Body of pancreas (tissue), 4 donors: ENCODE data around the gene SMC1A.

Experiments used
- CTCF ChIP-seq, 7 experiments: fragments of 450-650 bp in 4 of 7; fragments of 200-600 bp in 3 of 7; sonication (generic) in 3 of 7; IDR thresholded peaks; one replicate each; pipeline ENCODE4 v1.5.1; 2016 to 2019; ENCODE audit warnings: antibody characterized with exemption in 7 of 7
- POLR2A ChIP-seq, 3 donors: fragments of 450-650 bp; IDR thresholded peaks; one replicate each; pipeline ENCODE4 v1.6.1; 2016; ENCODE audit warnings: antibody characterized with exemption in 3 of 3, mild to moderate bottlenecking in 2 of 3

- TF ChIP-seq CTCF (IDR thresholded peaks at IDR 0.05), result no peak
- no peak for TF ChIP-seq POLR2A (IDR thresholded peaks at IDR 0.05)
These were observed 42.7 kb downstream of the SMC1A start for GRCh38 chrX:53379747-53380146.
